CD14-positive monocyte (primary cell): ENCODE measurements around the gene PLIN3. TPM values are rescaled to one million over a fixed set of nuclear protein-coding genes. Genes with fewer than 3 reads are reported as not detected.

Experiments
- DNase-seq, 3 donors: peaks; one replicate each; pipeline ENCODE4 v3.0.0-alpha.2; 2011 to 2022
- H2AFZ ChIP-seq: 2 replicates; pipeline ENCODE4 v1.6.0; 2012; ENCODE audit warnings: mild to moderate bottlenecking, low read depth, low read length, inconsistent platforms; ENCODE audit not compliant: insufficient read depth, poor library complexity, severe bottlenecking
- H3K27ac ChIP-seq, 2 donors: 1 replicate in 1 of 2; 2 replicates in 1 of 2; pipeline ENCODE4 v1.5.1; 2012 to 2013; ENCODE audit warnings: low read length in 2 of 2, control low read depth in 1 of 2, inconsistent platforms in 1 of 2, low read depth in 1 of 2, mild to moderate bottlenecking in 1 of 2
- H3K27me3 ChIP-seq, 2 donors: one replicate each; pipeline versions ENCODE4 v1.6.0 to v1.6.1; 2011 to 2013; ENCODE audit warnings: low read length in 2 of 2; ENCODE audit not compliant: control insufficient read depth in 2 of 2, insufficient read depth in 2 of 2
- H3K36me3 ChIP-seq, 2 donors: replicated peaks in 1 of 2; 1 replicate in 1 of 2; 2 replicates in 1 of 2; pipeline versions ENCODE4 v1.5.1 to v1.6.1; 2012 to 2013; ENCODE audit warnings: low read length in 2 of 2, control low read depth in 1 of 2, inconsistent platforms in 1 of 2, mild to moderate bottlenecking in 1 of 2; ENCODE audit not compliant: insufficient read depth in 2 of 2, control insufficient read depth in 1 of 2
- H3K4me1 ChIP-seq, 2 donors: 1 replicate in 1 of 2; 2 replicates in 1 of 2; pipeline versions ENCODE4 v1.5.1 to v1.6.1; 2012 to 2013; ENCODE audit warnings: low read length in 2 of 2, control low read depth in 1 of 2, inconsistent platforms in 1 of 2, mild to moderate bottlenecking in 1 of 2, moderate library complexity in 1 of 2; ENCODE audit not compliant: insufficient read depth in 2 of 2, control insufficient read depth in 1 of 2
- H3K4me2 ChIP-seq: replicated peaks from 2 replicates; pipeline ENCODE3; 2012; ENCODE audit warnings: low read length, moderate library complexity, mild to moderate bottlenecking; ENCODE audit not compliant: poor library complexity, severe bottlenecking; ENCODE audit errors: extremely low read depth
- H3K4me3 ChIP-seq, 3 experiments: fragments of 200-600 bp in 1 of 3; sonication (generic) in 1 of 3; replicated peaks in 1 of 3; 1 replicate in 2 of 3; 2 replicates in 1 of 3; pipeline ENCODE4 v1.5.1; 2011 to 2013; ENCODE audit warnings: low read length in 3 of 3, mild to moderate bottlenecking in 3 of 3, control low read depth in 2 of 3, low read depth in 2 of 3, inconsistent platforms in 1 of 3, moderate library complexity in 1 of 3
- H3K79me2 ChIP-seq: 2 replicates; pipeline ENCODE4 v1.6.0; 2012; ENCODE audit warnings: mild to moderate bottlenecking, control low read depth, inconsistent platforms, low read length, moderate library complexity; ENCODE audit not compliant: insufficient read depth
- H3K9ac ChIP-seq: 2 replicates; pipeline ENCODE4 v1.6.0; 2017; ENCODE audit warnings: low read length, mild to moderate bottlenecking; ENCODE audit not compliant: insufficient read depth, poor library complexity, severe bottlenecking
- H3K9me3 ChIP-seq, 2 donors: replicated peaks in 1 of 2; 1 replicate in 1 of 2; 2 replicates in 1 of 2; pipeline versions ENCODE4 v1.5.1 to v1.6.1; 2012 to 2013; ENCODE audit warnings: low read length in 2 of 2, control low read depth in 1 of 2; ENCODE audit not compliant: control insufficient read depth in 1 of 2, insufficient read depth in 1 of 2
- H4K20me1 ChIP-seq: 2 replicates; pipeline ENCODE4 v1.6.0; 2012; ENCODE audit warnings: mild to moderate bottlenecking, low read length, control low read depth, moderate library complexity; ENCODE audit not compliant: insufficient read depth
- H3K27ac Mint-ChIP-seq, 7 donors: one replicate each; pipeline ENCODE4 v1.8.0; 2020; ENCODE audit warnings: mild to moderate bottlenecking in 7 of 7, mixed read lengths in 7 of 7, moderate library complexity in 6 of 7, inconsistent platforms in 2 of 7
- H3K27me3 Mint-ChIP-seq, 3 donors: one replicate each; pipeline ENCODE4 v1.8.0; 2021 to 2022; ENCODE audit warnings: low read depth in 3 of 3, mild to moderate bottlenecking in 3 of 3, mixed read lengths in 3 of 3, moderate library complexity in 3 of 3, inconsistent platforms in 1 of 3
- H3K36me3 Mint-ChIP-seq, 2 donors: one replicate each; pipeline ENCODE4 v1.8.0; 2020; ENCODE audit warnings: mixed read lengths in 2 of 2, inconsistent platforms in 1 of 2, mild to moderate bottlenecking in 1 of 2
- H3K4me1 Mint-ChIP-seq: one replicate; pipeline ENCODE4 v1.8.0; 2020; ENCODE audit warnings: mild to moderate bottlenecking, mixed read lengths
- H3K4me3 Mint-ChIP-seq, 2 donors: one replicate each; pipeline ENCODE4 v1.8.0; 2020; ENCODE audit warnings: mild to moderate bottlenecking in 2 of 2, mixed read lengths in 2 of 2, moderate library complexity in 1 of 2
- H3K9me3 Mint-ChIP-seq, 7 donors: one replicate each; pipeline ENCODE4 v1.8.0; 2020 to 2022; ENCODE audit warnings: mixed read lengths in 7 of 7, mild to moderate bottlenecking in 6 of 7, moderate library complexity in 6 of 7, inconsistent platforms in 2 of 7
- CTCF ChIP-seq: fragments of 200-600 bp; IDR thresholded peaks from one replicate; pipeline ENCODE4 v1.8.0; 2022; ENCODE audit warnings: antibody characterized with exemption, mild to moderate bottlenecking
- WGBS: methylation state at CpG from one replicate; pipeline ENCODE4 v1.1.5; 2013; ENCODE audit warnings: missing lambda C conversion rate; ENCODE audit not compliant: insufficient coverage; 5-methylcytosine and 5-hydroxymethylcytosine counted together
- intact Hi-C, 2 donors: fragments of 100-400 bp; cut with micrococcal nuclease; formaldehyde crosslinking; loops; one replicate each; pipeline versions ENCODE4 v1.15.0 to v1.15.1; 2023
- polyA plus RNA-seq, 3 donors: library from polyadenylated mRNA; depleted of rRNA in 1 of 3; unstranded in 2 of 3; stranded (reverse) in 1 of 3; fragments of 300-500 nt in 2 of 3; fragments of >200 nt in 1 of 3; fragmentation: Illumina TruSeq in 2 of 3; gene quantifications; 1 replicate in 2 of 3; 2 replicates in 1 of 3; pipeline ENCODE4 v1.2.3, GENCODE V29; 2012 to 2021

The PLIN3 gene
- polyA plus RNA-seq, 3 donors = 78.8 to 151 (median 138) TPM

GRCh38 chr19:4870025-4870700 lies 2.7 kb upstream of the PLIN3 start:
- no peak overlapping the region for H3K4me3 ChIP-seq
- peaks cover 0 to 5% (median 0%) of the 10 kb centered on the region in 3 donors for H3K27me3 Mint-ChIP-seq
- H3K4me2 ChIP-seq = peak overlapping the region; percentile 31
- peak overlapping the region; percentile 4 to 48 for H3K4me3 Mint-ChIP-seq
- peak overlapping the region; percentile 88 to 95 (median 92) for H3K27ac Mint-ChIP-seq
- intact Hi-C loops = loop anchor here (1.0 to 10.0 kb wide), 4 partner anchors 40 to 162 kb away; no protein-coding TSS in a partner anchor
- no peak overlapping the region for H2AFZ ChIP-seq
- peak overlapping the region; percentile 32 to 90 for H3K27ac ChIP-seq
- no peaks in the 10 kb centered on the region for H3K36me3 ChIP-seq
- TF ChIP-seq CTCF = no peak
- WGBS = 49% methylated on average over 5 of the region's 10 CpGs
- H3K9ac ChIP-seq = peak overlapping the region; percentile 41
- no peaks in the 10 kb centered on the region for H3K9me3 ChIP-seq
- no peaks in the 10 kb centered on the region for H3K27me3 ChIP-seq
- peaks cover 50% of the 10 kb centered on the region for H3K4me1 Mint-ChIP-seq
- H3K79me2 ChIP-seq = peaks cover 22% of the 10 kb centered on the region
- peak; percentile 91 to 96 (median 92) for DNase-seq
- H4K20me1 ChIP-seq = peaks cover 14% of the 10 kb centered on the region
- peaks cover 48 to 51% of the 10 kb centered on the region in 2 donors for H3K4me1 ChIP-seq
- peaks cover 0 to 5% (median 0%) of the 10 kb centered on the region in 7 donors for H3K9me3 Mint-ChIP-seq
- H3K36me3 Mint-ChIP-seq = no peaks in the 10 kb centered on the region

GRCh38 chr19:4868286-4868834 lies 893 bp upstream of the PLIN3 start:
- H3K27me3 Mint-ChIP-seq = peaks cover 0 to 4% (median 0%) of the 10 kb centered on the region in 3 donors
- peaks cover 0 to 5% (median 0%) of the 10 kb centered on the region in 7 donors for H3K9me3 Mint-ChIP-seq
- H3K4me1 ChIP-seq = peaks cover 48 to 51% of the 10 kb centered on the region in 2 donors
- no peak for TF ChIP-seq CTCF
- peaks cover 52% of the 10 kb centered on the region for H3K4me1 Mint-ChIP-seq
- intact Hi-C loops = loop anchor here in 1 of 2 donors (5.0 kb wide), 1 partner anchor 36 kb away; the partner anchor contains the start of gene TICAM1
- H3K79me2 ChIP-seq = peaks cover 40% of the 10 kb centered on the region
- H3K9me3 ChIP-seq = no peaks in the 10 kb centered on the region
- 65% methylated on average over 8 of the region's 10 CpGs for WGBS
- peaks cover 26% of the 10 kb centered on the region for H4K20me1 ChIP-seq
- H3K4me3 ChIP-seq = peak overlapping the region in 1 of 3 experiments; percentile 100
- H3K4me2 ChIP-seq = peak overlapping the region; percentile 92
- H3K36me3 ChIP-seq = peaks cover 0 to 3% of the 10 kb centered on the region in 2 donors
- no peak for DNase-seq
- H3K27ac Mint-ChIP-seq = peak overlapping the region; percentile 86 to 96 (median 93)
- no peaks in the 10 kb centered on the region for H3K27me3 ChIP-seq
- peaks cover 6 to 14% of the 10 kb centered on the region in 2 donors for H3K36me3 Mint-ChIP-seq
- H2AFZ ChIP-seq = no peak overlapping the region
- peak overlapping the region; percentile 92 to 94 for H3K4me3 Mint-ChIP-seq
- H3K27ac ChIP-seq = peak overlapping the region; percentile 33 to 90
- peak overlapping the region; percentile 84 for H3K9ac ChIP-seq
